GM19240 (cell line): ENCODE data around the gene RAB27B.
"Not testable (repeated sequence)": the region's sequence is repeated elsewhere in the genome, so short reads cannot be mapped to it uniquely, and the experiment has no call there.

Experiments used
- DNase-seq: peaks from one replicate; pipeline ENCODE4 v3.0.0; 2011; ENCODE audit warnings: low spot score; ENCODE audit not compliant: insufficient read length

Gene RAB27B

DNA sequence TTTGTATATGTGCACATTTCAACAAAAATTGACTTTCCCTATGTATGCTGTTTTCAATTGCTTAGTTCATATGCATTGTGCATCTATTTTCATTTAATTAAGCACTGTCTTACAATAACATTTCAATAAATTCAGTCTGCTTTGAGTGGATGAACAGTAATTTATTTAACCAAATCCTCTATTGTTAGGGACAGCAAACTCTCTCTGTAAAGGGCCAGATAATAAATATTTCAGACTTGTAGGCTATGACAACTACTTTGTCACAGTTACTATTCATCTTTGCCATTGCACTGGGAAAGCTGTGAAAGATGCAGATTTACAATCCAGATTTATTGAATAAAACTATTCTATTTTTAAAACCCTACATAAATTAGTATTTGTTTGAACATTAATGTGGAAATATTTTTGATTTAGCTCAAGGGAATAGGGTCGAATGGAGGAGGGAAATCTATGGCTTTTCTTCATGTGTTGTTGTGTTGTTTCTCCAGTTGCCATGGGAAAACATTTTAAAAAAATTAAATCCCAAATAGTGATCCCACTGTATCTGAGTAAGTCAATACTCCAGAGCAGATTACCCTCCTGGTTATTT lies 14.2 kb upstream of the RAB27B start:
- no peak for DNase-seq

DNA sequence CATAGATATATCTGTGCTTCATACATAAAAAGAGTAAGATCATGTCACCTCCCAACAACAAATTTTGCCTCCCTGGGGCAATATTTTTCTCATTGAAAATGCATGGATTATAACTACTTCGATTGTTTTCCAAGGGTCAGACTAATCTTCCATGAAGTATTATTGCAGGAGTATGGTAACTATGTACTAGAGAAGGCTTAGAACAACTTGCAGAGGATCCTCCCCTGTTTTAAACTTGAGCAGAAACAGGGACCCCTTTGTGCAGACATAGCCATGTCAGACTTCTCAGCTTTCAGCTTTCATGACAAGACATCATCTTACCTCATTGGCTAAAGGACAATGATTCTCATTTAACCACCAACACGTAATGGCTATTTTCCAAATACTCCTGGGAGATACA lies 13.2 kb upstream of the RAB27B start:
- DNase-seq: no peak

GRCh38 chr18:54820785-54821275 lies 7.4 kb upstream of the RAB27B start:
- DNase-seq: not testable (repeated sequence)

DNA sequence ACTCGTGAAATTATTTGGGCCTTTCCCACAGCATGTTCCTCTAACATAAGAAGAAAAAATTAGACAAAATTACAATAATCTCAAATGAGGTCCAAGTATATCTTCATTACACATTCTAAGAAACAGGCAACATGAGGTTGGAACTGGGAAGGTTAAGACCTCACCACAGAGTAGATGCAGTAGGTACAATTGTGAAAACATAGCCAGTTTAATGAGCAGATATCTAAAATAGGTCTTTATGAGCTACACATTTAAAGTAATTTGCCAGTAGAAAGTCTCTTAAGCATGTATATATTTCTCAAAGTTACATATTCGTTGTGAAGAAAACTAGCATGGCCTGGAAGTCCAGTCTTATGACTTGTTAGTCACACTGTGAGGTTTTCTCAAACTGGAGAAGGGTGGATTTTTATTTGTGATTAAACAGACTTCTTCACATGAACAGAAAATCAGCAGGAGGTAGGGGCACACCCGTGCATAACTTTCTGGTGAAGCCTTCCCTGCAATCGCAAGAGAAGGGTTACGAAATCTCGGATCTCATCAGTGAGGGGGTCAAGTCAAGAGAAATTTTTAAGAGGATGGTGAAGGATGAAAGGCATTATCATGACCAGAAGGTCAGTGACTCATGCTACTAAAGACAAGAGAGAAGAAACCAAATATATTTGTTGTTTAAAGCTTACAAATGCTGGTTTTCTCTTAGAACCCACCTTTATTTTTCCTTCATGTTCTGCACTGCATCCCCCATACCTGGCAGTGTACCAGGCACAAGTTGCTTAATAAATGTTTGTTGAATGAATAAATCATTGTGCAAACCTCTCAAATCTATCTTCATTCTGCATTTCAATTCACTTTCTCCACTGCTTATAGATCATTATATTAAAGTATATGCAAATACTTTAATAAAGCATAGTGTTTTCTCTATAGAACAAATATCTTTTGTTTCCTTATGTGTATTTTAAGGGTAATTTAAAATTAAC lies 5.1 kb upstream of the RAB27B start:
- DNase-seq: no peak

GRCh38 chr18:54824761-54825160 lies 3.5 kb upstream of the RAB27B start:
- no peak for DNase-seq

DNA sequence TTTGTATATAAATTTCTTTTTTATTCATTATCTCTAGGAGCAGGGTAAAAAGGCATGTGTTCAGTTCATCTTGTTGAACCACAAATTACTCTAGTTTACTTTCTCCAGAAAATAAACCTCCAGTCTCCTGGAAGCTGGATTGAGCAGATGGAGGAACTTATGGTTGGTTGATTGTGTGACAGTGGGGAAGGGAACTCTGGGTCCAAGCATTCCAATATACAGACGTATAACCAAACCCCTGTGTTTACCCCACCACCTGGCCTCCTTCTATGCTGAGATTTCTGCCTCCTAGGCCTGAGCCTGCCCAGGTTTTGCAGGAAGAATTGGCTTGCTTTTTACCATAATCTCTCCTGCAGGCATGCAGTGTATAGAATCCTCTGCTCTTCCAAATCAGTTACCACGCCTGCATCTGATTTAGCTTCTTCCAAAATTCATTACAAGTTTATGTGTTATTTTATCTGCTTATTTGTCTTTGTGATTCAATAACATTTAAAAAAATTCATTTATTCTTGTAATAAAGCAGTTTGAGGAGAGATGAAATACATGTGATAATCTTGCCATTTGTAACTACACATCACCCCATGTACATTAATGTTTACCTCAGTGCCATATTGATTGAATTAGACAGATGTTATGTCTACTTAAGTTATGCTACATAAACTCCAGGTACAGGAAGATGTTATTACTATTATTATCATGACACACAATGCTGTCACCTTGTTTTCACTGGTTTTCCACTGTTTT lies 2.5 kb upstream of the RAB27B start:
- no peak for DNase-seq

- DNase-seq: no peak
Observed at GRCh38 chr18:54828986-54829385, 709 bp downstream of the RAB27B start.

GRCh38 chr18:54829856-54830255 lies 1.6 kb downstream of the RAB27B start:
- DNase-seq: no peak

- DNase-seq: no peak
Observed at GRCh38 chr18:54830260-54830659, 2.0 kb downstream of the RAB27B start.

DNA sequence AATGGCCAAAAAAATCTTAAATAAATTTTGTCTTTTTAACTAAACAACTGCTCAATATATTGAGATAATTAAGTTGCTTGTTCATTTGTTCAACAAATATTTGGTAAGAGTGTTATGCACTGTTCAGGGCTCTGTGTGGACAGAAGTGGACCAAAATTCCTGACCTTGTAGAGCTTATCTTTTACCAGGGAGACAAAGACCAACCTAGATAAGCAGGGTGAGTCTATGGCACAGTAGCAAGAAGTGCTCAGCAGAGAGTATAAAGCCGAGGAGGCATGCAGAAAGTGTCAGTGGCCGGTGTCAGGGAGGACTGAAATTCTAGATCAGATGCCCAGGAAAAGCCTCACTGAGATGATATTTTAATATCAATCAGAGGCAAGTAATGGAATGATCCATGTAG lies 2.6 kb downstream of the RAB27B start:
- no peak for DNase-seq

DNA sequence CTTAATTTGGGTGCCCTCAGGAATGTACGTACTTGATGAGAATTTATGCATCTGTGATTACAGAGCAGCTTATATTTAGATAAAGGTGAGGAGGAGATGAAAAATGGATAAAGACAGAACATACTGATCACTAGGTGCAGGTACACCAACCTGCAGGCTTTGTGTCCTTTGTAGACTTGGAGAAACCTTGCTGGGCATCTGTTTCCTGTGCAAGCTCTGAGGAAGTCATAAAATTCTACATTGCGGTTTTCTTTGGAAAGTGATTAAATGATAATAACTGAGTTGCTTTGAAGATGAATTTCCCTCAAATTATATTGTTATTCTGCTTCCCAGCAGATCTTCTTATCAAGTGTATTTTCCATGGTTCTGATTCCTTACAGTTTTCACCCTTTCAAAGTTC lies 7.7 kb downstream of the RAB27B start:
- no peak for DNase-seq

DNA sequence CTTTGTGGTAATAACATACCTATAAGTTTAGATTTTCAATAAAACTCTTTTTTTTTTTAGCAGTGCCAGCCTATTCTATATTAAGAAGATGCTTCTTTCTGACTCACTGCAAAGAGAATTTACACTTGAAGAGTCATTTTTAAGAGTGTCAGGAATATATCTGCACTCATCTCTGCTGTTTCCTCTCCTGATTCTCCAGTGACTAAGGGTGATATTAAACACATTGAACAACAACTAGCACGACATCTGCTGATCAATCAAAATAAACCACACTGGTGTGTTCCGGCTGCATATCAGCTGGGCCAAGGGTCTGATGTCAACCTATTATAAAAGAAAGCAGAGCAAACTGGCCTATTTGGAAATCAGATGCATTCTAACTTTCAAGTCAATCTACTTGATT lies 15.0 kb downstream of the RAB27B start:
- DNase-seq: no peak

DNA sequence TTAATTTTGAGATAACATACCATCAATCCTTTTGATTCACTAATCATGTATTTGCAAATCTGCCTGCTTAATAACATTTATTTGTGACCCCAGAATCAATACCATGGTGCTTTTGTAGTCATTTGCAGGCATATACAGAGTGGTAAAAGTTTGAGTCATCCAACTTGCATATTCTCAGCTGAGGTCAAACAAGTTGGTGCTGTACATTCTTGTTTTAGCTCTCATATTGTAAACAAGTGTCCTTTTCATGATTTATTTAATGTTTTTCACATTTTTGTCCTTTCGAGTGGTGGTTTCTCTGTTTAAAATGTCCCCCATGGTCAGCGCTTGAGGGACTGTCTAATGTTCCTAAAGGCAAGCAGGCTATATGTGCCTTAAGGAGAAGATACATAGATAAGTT lies 17.5 kb downstream of the RAB27B start:
- DNase-seq: no peak

GRCh38 chr18:54848121-54848520 lies 19.8 kb downstream of the RAB27B start:
- no peak for DNase-seq

DNA sequence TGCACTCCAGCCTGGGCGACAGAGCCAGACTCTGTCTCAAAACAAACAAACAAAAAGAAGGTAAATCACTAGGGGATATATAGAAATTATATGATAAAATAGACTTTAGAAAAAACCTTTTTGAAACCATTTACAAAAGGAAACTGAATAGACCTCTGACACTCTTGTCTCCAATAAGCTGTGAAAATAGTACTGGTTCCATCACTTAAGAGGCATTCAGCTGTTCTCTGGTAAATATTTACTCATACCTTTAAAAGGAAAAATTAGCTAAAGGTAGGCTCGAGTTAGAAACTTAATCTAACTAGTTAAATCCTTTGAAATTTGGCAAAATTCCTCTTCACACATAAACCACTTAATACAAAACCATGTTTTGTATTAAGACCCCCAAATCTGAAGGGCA lies 21.4 kb downstream of the RAB27B start:
- DNase-seq: no peak

GRCh38 chr18:54850598-54850997 lies 22.3 kb downstream of the RAB27B start:
- no peak for DNase-seq

GRCh38 chr18:54852780-54853675 lies 24.8 kb downstream of the RAB27B start:
- DNase-seq: no peak

- not testable (repeated sequence) for DNase-seq
Observed at GRCh38 chr18:54855050-54855449, 26.8 kb downstream of the RAB27B start.

GRCh38 chr18:54856105-54856646 lies 27.9 kb downstream of the RAB27B start:
- DNase-seq: no peak

DNA sequence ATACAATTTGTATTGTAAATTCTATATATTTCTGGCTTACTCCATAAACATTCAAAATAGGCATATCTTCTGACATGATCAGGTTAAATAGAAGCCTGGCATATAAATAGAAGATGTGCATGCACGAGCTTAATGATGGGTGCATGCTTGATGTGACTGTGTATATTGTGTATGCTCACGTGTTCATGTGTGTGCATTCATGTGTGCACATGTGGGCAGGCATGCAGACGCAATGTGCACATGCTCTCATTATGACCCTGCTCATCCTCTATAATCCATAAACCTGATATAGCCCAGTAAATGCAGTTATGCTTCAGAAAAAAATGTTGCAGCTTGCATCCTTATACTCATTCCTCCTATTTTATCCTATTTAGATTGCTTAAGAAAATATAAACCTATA lies 29.2 kb downstream of the RAB27B start:
- DNase-seq: no peak
